ENCODE data around the gene FABP7. TPM values are rescaled to one million over a fixed set of nuclear protein-coding genes. Genes with fewer than 3 reads are reported as not detected.
A peak's percentile ranks its signal among the peaks of the same experiment; 100 is the strongest.
"Not testable (repeated sequence)": the region's sequence is repeated elsewhere in the genome, so short reads cannot be mapped to it uniquely, and the experiment has no call there.

The FABP7 gene
- not detected in 2 replicates for polyA plus RNA-seq (2014; cell fraction: cytosol; rRNA removed)
- polyA plus RNA-seq (2014; cell fraction: nucleus; rRNA removed): 0.47 TPM in 1 of 2 replicates, not detected in the other

GRCh38 chr6:122779667-122780066 is at the start of gene FABP7:
FABP7 (plus strand) TSS chr6:122779716; CDS start chr6:122779795, 79 bp downstream.
- no peak for DNase-seq (ENCODE audit: low spot score)

- DNase-seq (ENCODE audit: low spot score): no peak
These were observed 49.2 kb upstream of the FABP7 start for GRCh38 chr6:122730334-122730733.

GRCh38 chr6:122730775-122731386 is 48.6 kb upstream of the FABP7 start:
- peak; percentile 63 for DNase-seq (ENCODE audit: low spot score)

GRCh38 chr6:122733259-122733658 is 46.3 kb upstream of the FABP7 start:
- no peak for DNase-seq (ENCODE audit: low spot score)

GRCh38 chr6:122734529-122735395 is 44.8 kb upstream of the FABP7 start:
- DNase-seq (ENCODE audit: low spot score): no peak

- DNase-seq (ENCODE audit: low spot score): no peak
These were observed 43.9 kb upstream of the FABP7 start for GRCh38 chr6:122735582-122735981.

GRCh38 chr6:122736163-122736562 is 43.4 kb upstream of the FABP7 start:
- no peak for DNase-seq (ENCODE audit: low spot score)

- DNase-seq (ENCODE audit: low spot score): no peak
These were observed 42.9 kb upstream of the FABP7 start for GRCh38 chr6:122736616-122737015.

GRCh38 chr6:122740091-122740490 is 39.4 kb upstream of the FABP7 start:
- DNase-seq (ENCODE audit: low spot score): no peak

- DNase-seq (ENCODE audit: low spot score): no peak
These were observed 38.6 kb upstream of the FABP7 start for GRCh38 chr6:122740936-122741335.

- DNase-seq (ENCODE audit: low spot score): not testable (repeated sequence)
These were observed 35.3 kb upstream of the FABP7 start for GRCh38 chr6:122744247-122744646.

- DNase-seq (ENCODE audit: low spot score): not testable (repeated sequence)
These were observed 34.7 kb upstream of the FABP7 start for GRCh38 chr6:122744856-122745255.

GRCh38 chr6:122746688-122747087 is 32.8 kb upstream of the FABP7 start:
- no peak for DNase-seq (ENCODE audit: low spot score)

- no peak for DNase-seq (ENCODE audit: low spot score)
These were observed 31.9 kb upstream of the FABP7 start for GRCh38 chr6:122747573-122747972.

GRCh38 chr6:122748945-122749344 is 30.6 kb upstream of the FABP7 start:
- not testable (repeated sequence) for DNase-seq (ENCODE audit: low spot score)

- no peak for DNase-seq (ENCODE audit: low spot score)
These were observed 30.0 kb upstream of the FABP7 start for GRCh38 chr6:122749451-122750050.

- DNase-seq (ENCODE audit: low spot score): no peak
These were observed 28.2 kb upstream of the FABP7 start for GRCh38 chr6:122751326-122751725.

GRCh38 chr6:122752459-122752858 is 27.1 kb upstream of the FABP7 start:
- DNase-seq (ENCODE audit: low spot score): no peak

- no peak for DNase-seq (ENCODE audit: low spot score)
These were observed 26.4 kb upstream of the FABP7 start for GRCh38 chr6:122753000-122753687.

GRCh38 chr6:122753688-122754056 is 25.8 kb upstream of the FABP7 start:
- no peak for DNase-seq (ENCODE audit: low spot score)

- no peak for DNase-seq (ENCODE audit: low spot score)
These were observed 25.3 kb upstream of the FABP7 start for GRCh38 chr6:122754191-122754731.

GRCh38 chr6:122755901-122756300 is 23.6 kb upstream of the FABP7 start:
- DNase-seq (ENCODE audit: low spot score): no peak

Measured in SK-N-DZ (cell line).